GM18870 (cell line): ENCODE data around the gene ABCC6.

ENCODE experiments used
- ATAC-seq: cut with Tn5 transposase; IDR thresholded peaks from one replicate; pipeline ENCODE4 v1.9.1; 2021; ENCODE audit warnings: moderate library complexity; ENCODE audit not compliant: unreplicated experiment

ABCC6 gene

DNA sequence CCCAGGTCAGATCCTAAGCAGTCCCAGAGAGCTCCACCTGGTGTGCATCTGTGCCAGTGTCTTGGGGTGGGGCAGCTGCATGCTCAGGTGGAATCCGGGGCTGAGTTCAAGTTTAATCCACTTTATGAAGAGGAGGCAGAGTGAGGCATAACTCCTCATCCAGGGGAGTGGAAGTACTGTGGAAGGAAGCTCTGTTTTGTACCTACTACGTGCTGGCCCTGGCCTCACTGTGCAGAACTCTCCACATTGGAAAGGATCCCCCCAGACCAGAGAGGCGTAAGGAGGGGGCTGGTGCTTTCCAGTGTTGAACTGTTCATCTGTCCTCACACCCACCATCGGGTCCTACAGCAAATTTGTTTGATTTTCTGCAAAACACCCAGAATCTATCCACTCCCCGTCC is 78.0 kb downstream of the ABCC6 start:
- ATAC-seq = no peak

GRCh38 chr16:16144416-16144815 is 78.9 kb downstream of the ABCC6 start:
- ATAC-seq = no peak

- ATAC-seq = no peak
Measured at GRCh38 chr16:16143931-16144330, 79.4 kb downstream of the ABCC6 start.

GRCh38 chr16:16143038-16143763 is 80.1 kb downstream of the ABCC6 start:
- ATAC-seq = no peak

GRCh38 chr16:16141784-16142396 is 81.4 kb downstream of the ABCC6 start:
- no peak for ATAC-seq

GRCh38 chr16:16141141-16141540 is 82.2 kb downstream of the ABCC6 start:
- no peak for ATAC-seq

DNA sequence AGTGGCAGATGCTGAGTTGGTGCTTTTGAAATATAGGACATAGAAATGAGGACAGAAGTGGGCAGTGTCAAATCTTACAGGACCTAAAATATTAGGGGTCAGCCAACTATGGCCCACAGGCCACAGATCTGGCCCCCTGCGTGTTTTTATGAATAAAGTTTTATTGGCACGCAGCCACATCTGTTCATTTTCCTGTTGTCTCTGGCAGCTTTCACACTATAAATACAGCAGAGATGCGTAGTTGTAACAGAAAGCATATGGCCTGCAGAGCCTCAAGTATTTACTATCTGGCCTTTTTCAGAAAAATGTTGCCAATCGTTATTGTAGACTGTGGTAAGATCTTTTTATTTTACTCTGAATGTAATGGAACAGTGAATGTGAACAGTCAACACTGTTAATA is 82.8 kb downstream of the ABCC6 start:
- no peak for ATAC-seq

- ATAC-seq = no peak
Measured at GRCh38 chr16:16139806-16140205, 83.5 kb downstream of the ABCC6 start.

DNA sequence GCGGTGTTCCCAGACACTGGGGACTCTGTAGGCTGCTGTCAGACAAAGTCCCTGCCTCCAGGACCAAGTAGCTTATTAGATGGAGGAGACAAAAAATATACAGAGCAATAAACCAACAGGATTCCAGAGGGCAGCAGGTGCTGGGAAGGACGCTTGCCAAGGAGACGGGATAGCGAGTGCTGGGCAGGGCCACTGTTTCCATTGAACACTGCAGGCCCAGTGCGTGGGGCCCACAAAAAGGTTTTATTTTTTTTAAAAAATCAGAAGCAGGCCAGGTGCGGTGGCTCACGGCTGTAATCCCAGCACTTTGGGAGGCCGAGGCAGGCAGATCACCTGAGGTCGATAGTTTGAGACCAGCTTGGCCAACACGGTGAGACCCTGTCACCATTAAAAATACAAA is 84.2 kb downstream of the ABCC6 start:
- no peak for ATAC-seq

DNA sequence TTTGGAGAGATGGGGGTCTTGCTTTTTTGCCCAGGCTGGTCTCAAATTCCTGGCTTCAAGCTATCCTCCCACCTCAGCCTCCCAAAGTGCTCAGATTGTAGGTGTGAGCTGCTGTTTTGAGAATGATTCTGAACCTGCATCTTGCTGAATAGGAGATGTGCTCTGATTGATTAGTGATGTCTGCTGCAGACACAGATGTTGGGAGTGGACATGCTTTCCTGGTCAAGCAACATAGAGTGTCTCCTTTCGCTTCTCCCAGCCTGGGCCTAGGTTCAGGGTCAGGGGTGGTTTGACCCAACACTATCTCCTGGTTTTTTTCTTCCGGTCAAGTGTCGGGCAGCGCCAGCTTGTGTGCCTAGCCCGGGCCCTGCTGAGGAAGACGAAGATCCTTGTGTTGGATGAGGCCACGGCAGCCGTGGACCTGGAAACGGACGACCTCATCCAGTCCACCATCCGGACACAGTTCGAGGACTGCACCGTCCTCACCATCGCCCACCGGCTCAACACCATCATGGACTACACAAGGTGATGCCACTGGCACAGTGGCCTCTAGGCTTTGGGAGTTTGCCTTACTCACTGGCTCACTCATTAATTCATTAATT is 85.2 kb downstream of the ABCC6 start:
- no peak for ATAC-seq

DNA sequence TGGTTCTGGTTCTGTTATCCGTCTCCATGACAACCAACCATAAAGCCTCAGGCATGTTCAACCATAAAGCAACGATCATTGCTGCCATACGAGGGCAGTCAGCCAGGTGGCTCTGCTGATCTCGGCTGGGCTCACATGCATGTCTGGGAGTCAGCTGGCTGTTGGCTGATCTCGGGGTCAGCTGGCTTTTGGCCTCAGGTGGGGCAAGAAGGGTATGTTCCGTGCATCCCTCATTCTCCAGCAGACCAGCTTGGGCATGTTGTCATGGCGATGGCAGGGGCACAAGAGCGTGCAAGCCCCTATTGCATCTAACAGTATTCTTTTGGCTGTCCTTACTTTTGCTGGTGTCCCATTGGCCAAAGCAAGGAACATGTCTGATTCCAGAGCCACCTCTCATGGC is 86.2 kb downstream of the ABCC6 start:
- no peak for ATAC-seq

DNA sequence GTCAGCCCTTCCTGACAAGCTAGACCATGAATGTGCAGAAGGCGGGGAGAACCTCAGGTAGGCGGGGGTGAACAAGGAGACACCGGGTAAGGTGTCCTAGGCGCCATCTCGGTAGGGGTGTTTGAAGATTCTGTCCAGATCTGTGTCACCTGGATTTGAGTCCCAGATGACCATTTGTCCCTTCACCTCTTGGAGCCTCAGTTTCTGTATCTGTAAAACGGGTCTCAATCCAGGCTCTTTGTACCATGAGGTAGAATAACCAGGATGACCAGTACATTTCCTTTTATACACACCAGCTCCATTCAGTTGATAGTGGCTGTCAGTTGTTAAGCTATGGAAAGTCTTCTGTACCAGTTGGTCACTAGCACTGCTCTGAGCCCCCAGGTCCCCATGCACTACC is 86.7 kb downstream of the ABCC6 start:
- ATAC-seq = no peak

- no peak for ATAC-seq
Measured at GRCh38 chr16:16133943-16134604, 89.2 kb downstream of the ABCC6 start.

DNA sequence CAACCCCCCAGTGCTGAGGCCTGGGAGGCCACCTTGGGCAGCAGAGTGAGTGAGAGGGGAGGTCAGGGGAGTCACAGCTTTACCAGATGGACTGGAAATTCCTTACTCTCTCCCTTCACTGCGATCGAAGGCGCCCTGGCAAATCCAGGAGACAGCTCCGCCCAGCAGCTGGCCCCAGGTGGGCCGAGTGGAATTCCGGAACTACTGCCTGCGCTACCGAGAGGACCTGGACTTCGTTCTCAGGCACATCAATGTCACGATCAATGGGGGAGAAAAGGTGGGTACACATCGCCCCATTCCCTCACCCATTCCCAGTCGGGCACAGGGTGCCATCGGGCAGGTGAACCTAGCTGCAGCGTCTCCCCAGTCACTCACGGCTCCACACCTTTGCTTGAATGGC is 91.6 kb downstream of the ABCC6 start:
- no peak for ATAC-seq

GRCh38 chr16:16131204-16131603 is 92.1 kb downstream of the ABCC6 start:
- ATAC-seq = no peak

- no peak for ATAC-seq
Measured at GRCh38 chr16:16127469-16128116, 95.7 kb downstream of the ABCC6 start.

- ATAC-seq = no peak
Measured at GRCh38 chr16:16126896-16127295, 96.4 kb downstream of the ABCC6 start.

GRCh38 chr16:16124974-16125373 is 98.3 kb downstream of the ABCC6 start:
- no peak for ATAC-seq

- no peak for ATAC-seq
Measured at GRCh38 chr16:16124438-16124837, 98.9 kb downstream of the ABCC6 start.

GRCh38 chr16:16122264-16122663 is 101.0 kb downstream of the ABCC6 start:
- ATAC-seq = no peak

- no peak for ATAC-seq
Measured at GRCh38 chr16:16121185-16121727, 102.0 kb downstream of the ABCC6 start.
